ENCODE measurements around the gene UNKL.

UNKL gene

GRCh38 chr16:1414532-1415260 lies at the start of gene UNKL:
Gene UNKL (minus strand): TSS chr16:1414704. CDS start chr16:1414691, 13 bp downstream.
- DNase-seq (ENCODE audit: low read depth) = peak; percentile 60

- DNase-seq (ENCODE audit: low read depth) = no peak
These were observed 46.6 kb upstream of the UNKL start for GRCh38 chr16:1461146-1461545.

DNA sequence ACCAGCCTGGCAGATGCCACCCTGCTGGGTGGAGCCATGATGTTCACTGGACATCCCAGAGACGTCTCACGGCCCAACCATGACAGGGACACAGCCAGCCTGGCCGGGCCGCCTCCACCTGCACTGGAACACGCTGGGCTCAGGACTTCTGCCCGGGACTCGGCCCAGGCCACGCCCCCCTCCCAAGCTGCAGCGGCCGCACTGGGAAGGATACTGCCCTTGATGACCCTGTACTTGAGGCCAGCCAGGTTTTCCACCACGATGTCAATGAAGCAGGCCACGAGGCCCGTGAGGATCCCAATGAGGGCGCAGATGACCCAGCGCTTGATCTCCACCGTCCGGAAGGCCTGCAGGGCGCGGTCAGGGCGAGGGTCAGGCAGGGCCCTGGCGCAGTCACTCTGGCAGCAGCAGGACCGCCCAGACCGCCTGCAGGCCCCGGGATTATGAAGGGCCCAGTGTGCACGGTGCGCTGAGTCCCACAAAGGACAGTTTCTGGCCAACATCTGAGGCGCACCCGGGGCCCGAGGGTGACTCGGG lies 46.2 kb upstream of the UNKL start:
- DNase-seq (ENCODE audit: low read depth) = no peak

- DNase-seq (ENCODE audit: low read depth) = no peak
These were observed 45.5 kb upstream of the UNKL start for GRCh38 chr16:1459967-1460366.

- no peak for DNase-seq (ENCODE audit: low read depth)
These were observed 44.5 kb upstream of the UNKL start for GRCh38 chr16:1458977-1459341.

GRCh38 chr16:1458336-1458976 lies 44.0 kb upstream of the UNKL start:
- DNase-seq (ENCODE audit: low read depth) = no peak

GRCh38 chr16:1457489-1458245 lies 43.2 kb upstream of the UNKL start:
- DNase-seq (ENCODE audit: low read depth) = no peak

DNA sequence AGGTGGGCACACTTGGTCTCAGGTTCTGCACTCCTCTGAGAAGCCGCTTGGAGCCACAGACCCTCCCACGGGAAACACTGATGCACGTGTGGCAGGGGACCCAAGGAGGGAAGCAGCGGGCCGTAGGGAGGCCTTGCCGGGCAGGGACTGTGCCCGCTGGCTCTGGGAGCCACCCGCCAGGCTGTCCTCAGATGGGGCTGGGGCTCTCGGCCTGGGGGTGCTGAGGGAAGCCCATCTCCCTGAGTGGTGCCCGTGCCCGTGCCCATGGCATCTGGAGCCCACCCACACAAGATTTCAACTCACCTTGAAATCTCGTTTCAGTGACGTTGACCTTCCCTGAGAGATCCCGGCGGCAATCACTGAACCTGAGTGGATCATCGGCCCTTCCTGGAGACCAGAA lies 42.4 kb upstream of the UNKL start:
- DNase-seq (ENCODE audit: low read depth) = no peak

DNA sequence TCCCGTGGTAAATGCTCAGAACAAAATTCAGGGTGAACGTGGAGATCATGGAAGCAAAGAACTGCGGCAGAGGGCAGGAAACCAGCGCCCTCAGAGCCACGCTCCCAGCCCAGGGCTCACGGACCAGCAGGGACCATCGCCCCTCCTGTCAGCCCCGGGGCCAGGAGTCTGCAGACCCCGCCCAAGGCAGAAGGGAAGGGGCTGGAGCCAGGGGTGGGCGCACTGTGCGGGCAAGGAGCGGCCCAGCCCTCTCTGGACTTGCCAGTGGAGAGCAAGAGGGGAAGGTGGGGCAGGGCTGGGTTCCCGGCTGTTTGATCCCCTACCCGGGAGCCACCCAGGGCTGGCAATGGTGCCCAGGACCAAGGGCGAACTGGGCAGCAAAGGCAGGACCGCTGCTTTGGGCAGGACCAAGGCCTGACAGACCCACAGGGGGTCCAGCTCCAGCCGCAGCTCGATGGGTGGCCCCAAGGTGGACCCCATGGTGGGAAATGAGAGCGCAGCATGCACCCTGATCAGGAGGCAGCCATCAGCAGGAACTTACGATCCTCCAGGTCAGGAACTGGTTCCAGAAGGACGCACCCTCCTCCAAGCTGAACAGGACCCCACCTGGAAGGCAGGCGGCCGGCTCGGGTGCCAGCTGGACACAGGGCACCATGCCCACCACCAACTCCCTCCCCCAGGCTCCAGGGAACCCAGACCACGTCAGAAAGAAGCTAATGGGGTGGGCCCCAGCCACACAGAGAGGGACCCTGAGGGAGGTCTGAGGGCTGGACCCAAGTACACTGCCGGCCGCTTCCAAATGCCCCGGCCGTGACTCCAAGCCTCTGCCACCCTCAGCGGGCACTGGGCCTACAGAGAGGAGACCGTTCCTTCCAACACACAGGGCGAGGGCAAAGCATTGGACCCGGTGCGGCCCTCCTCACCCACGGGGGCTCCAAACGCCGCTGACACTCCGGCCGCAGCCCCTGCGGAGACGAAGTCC lies 41.0 kb upstream of the UNKL start:
- DNase-seq (ENCODE audit: low read depth) = no peak

- no peak for DNase-seq (ENCODE audit: low read depth)
These were observed 40.1 kb upstream of the UNKL start for GRCh38 chr16:1454561-1454960.

DNA sequence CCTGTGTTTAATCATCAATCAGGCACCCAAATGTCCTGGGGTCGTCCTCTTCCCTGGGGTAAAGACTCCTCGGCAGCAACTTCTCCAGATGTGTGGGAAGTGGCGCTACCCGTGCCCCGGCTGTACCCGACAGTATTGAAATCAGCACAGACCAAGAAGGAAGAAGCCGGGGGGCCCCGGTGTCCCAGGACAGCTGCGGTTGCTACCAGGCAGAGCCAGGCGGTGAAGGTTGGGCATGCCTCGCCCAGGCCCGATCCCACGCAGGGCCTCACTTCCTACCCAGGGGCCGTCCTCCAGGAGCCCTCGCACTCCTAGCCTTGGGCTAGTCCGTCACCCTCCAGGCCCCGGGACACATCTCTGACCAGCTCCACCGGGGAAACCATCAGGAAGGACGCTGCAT lies 38.8 kb upstream of the UNKL start:
- no peak for DNase-seq (ENCODE audit: low read depth)

DNA sequence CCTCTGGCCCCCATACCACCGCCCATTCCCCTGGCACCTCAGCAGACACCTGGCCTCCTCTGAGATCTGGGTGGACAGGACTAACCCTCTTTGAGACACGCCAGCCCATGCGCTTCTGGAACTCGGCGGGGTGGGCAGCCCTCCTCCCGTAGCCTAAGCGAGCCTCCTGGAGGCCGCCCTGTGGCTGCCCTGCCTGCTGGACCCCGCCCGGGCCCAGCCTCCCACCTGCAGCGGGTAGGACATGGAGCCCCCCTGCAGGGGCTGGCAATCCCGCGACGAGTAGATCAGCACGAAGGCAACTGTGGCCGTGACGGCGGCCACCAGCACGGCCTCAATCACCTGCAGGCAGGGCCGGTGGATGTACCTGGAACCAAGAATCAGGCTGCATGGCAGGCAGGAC lies 38.0 kb upstream of the UNKL start:
- no peak for DNase-seq (ENCODE audit: low read depth)

GRCh38 chr16:1451702-1452392 lies 37.3 kb upstream of the UNKL start:
- no peak for DNase-seq (ENCODE audit: low read depth)

DNA sequence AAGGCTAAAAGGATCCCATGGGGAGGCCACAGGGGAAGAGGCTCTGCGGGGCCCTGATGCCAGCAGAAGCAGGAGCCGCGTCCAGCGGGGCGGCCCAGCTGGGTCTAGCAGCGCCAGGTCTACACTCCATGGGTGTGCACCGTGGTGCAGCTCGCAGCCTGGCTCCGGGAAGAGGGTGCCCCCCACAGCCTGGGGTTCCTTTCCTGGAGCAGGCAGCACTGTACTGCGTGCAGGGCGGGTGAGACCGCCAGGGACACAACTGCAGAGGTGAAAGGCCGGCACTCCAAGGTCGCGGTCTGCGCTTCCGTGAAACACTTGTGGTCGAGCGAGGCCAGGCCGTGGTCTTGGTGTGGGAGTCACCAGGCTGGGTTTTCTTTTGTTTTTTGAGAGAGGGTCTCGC lies 36.3 kb upstream of the UNKL start:
- DNase-seq (ENCODE audit: low read depth) = no peak

DNA sequence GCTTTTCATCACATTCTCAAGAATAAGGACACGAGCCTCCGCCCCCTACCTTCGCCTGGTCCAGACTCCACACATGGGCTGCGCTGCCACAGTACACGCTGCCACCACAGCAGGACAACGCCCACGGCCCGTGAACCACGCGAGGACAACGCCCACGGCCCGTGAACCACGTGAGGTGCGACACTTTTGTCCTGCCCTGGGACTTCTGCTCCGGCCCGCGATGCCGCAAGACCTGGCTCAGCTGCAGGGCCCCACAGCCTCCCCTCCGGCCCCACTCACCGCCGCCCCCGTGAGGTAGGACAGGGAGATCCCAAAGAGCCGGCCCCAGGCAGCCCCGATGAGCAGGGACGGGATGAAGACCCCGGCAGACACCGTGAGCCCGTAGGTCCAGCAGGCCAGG lies 35.7 kb upstream of the UNKL start:
- no peak for DNase-seq (ENCODE audit: low read depth)

DNA sequence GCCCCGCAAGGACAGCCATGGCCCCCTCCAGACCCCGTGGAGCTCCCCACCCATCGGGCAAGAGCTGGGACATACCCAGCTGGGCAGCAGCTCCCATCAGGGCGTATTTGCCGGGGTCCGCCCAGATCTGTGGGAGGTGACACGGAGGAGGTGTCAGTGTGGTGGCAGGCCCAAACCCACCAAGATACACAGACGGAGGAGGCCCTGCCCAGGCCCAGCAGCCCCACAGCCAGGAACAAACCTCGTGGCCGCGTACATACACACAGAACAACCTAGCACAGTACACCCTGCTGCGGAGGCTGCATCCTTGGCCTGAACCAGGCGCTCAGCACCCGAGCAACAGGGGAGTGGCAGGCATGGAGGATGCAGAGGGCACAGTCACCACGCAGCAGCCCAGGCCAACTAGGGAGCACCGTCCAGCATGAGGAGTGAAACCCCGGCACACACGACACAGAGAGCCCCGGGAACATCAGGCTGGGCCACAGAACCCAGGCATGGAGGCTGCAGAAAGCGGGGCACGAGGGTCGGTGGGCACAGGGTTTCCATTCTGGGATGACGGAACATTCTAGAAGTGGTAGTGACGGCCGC lies 34.8 kb upstream of the UNKL start:
- DNase-seq (ENCODE audit: low read depth) = no peak

DNA sequence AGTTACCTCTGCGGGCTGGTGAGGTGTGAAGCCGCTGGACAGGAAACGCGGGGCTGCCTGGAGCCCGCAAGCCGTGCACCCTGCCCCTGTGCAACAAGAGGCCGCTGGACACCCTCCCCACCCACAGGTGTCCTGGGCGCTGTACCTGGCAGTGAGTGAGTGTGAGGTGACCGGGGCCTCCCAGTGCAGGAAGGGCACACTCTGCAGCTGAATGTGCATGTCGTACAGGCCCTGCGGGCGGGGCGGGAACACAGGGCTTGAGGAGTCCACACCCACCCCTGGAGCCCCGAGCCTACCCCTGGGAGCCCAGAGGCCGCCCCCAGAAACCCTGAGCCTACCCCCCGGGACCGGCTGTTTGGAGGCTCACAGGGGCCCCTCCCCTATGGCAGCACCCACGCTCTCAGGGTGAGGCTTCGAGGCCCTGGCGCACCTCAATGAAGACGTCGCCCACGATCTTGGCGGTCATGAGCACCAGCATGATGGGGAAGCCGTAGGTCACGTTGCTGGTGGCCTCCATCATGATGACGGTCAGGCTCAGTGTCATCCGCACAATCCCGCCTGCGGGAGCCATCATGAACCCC lies 34.1 kb upstream of the UNKL start:
- no peak for DNase-seq (ENCODE audit: low read depth)

DNA sequence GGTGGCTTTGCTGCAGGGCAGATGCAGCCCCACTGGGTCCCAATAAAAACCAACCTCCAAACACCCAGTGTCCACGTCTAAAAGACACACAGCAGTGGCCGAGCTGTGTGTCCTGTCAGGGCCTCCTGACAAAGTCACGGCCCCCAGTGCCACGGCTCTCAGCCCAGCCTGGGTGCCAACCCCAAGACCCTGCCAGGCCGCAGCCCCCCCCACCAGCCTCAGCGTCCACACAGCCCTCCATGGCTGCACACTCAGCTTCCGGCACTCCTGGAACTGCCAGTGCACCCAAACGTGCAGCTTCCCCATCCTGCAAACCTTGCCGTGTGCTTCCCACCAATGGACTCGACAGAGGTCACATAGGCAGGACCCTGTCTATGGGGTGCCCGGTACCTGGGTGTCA lies 33.5 kb upstream of the UNKL start:
- no peak for DNase-seq (ENCODE audit: low read depth)

- DNase-seq (ENCODE audit: low read depth) = no peak
These were observed 32.0 kb upstream of the UNKL start for GRCh38 chr16:1446296-1447080.
